K562 (cell line): ENCODE data around the gene SETDB1. TPM values are rescaled to one million over a fixed set of nuclear protein-coding genes. Genes with fewer than 3 reads are reported as not detected.

Experiments used
- CREB1 ChIP-seq, 2 experiments: sonication (generic) in 1 of 2; formaldehyde crosslinking in 1 of 2; IDR thresholded peaks; 2 replicates each; pipeline versions ENCODE4 v1.6.1 to v1.8.0; 2012 to 2022; ENCODE audit warnings: inconsistent platforms in 1 of 2, mild to moderate bottlenecking in 1 of 2, missing genetic modification reagents in 1 of 2, moderate library complexity in 1 of 2
- CREM ChIP-seq: IDR thresholded peaks from 2 replicates; pipeline ENCODE4 v1.6.1; 2014; ENCODE audit warnings: antibody characterized with exemption, low read depth
- FOXO4 ChIP-seq: fragments of 450-650 bp; formaldehyde crosslinking; IDR thresholded peaks from 2 replicates; pipeline ENCODE4 v1.4.0; 2020; ENCODE audit warnings: mild to moderate bottlenecking, moderate library complexity
- HNRNPUL1 ChIP-seq: fragments of 200-400 bp; formaldehyde crosslinking; IDR thresholded peaks from 2 replicates; pipeline ENCODE4 v1.6.1; 2017; ENCODE audit warnings: low read length
- HOMEZ ChIP-seq: fragments of 250-450 bp; sonication (Bioruptor Pico); IDR thresholded peaks from 2 replicates; pipeline ENCODE4 v1.4.0; 2020; ENCODE audit warnings: mild to moderate bottlenecking, moderate library complexity
- MED1 ChIP-seq: sonication (generic); formaldehyde crosslinking; IDR thresholded peaks from 2 replicates; pipeline ENCODE4 v1.8.1; 2023; ENCODE audit warnings: missing genetic modification reagents, borderline replicate concordance
- MEIS2 ChIP-seq: fragments of 450-650 bp; IDR thresholded peaks from 2 replicates; pipeline ENCODE4 v1.6.1; 2014; ENCODE audit warnings: mild to moderate bottlenecking; ENCODE audit not compliant: partially characterized antibody
- MNT ChIP-seq, 2 experiments: fragments of 450-650 bp; conservative IDR thresholded peaks; 2 replicates each; pipeline ENCODE4 v1.6.1; 2017; ENCODE audit warnings: mild to moderate bottlenecking in 2 of 2, moderate library complexity in 2 of 2
- PHB2 ChIP-seq: fragments of 450-650 bp; IDR thresholded peaks from 2 replicates; pipeline ENCODE4 v1.6.1; 2017; ENCODE audit warnings: low read depth
- SAP30 ChIP-seq: fragments of 200-600 bp; sonication (generic); IDR thresholded peaks from 2 replicates; pipeline ENCODE4 v1.6.1; 2012; ENCODE audit warnings: borderline replicate concordance, low read depth, mild to moderate bottlenecking, moderate library complexity, low read length, control low read depth, inconsistent platforms; ENCODE audit not compliant: insufficient read depth, poor library complexity, severe bottlenecking
- SRF ChIP-seq, 2 experiments: fragments of 250-450, 450-650 bp in 1 of 2; sonication (Bioruptor Pico) in 1 of 2; sonication (generic) in 1 of 2; formaldehyde crosslinking; IDR thresholded peaks; 2 replicates each; pipeline versions ENCODE4 v1.5.0 to v1.5.1; 2020 to 2022; ENCODE audit warnings: mild to moderate bottlenecking in 1 of 2, missing genetic modification reagents in 1 of 2
- TAL1 ChIP-seq: fragments of 450-650 bp; IDR thresholded peaks from 2 replicates; pipeline ENCODE4 v1.6.1; 2016; ENCODE audit warnings: mild to moderate bottlenecking
- TCF7L2 ChIP-seq: fragments of 150-350 bp; IDR thresholded peaks from 2 replicates; pipeline ENCODE4 v1.6.1; 2016; ENCODE audit warnings: low read depth, mild to moderate bottlenecking, low read length, moderate library complexity
- ZNF12 ChIP-seq: sonication (generic); formaldehyde crosslinking; IDR thresholded peaks from 2 replicates; pipeline ENCODE4 v1.4.0; 2020; ENCODE audit warnings: mild to moderate bottlenecking, missing genetic modification reagents
- ZNF584 ChIP-seq: fragments of 200-800 bp; sonication (Bioruptor generic); IDR thresholded peaks from 2 replicates; pipeline ENCODE4 v1.6.1; 2016; ENCODE audit warnings: low read depth, mild to moderate bottlenecking, missing genetic modification characterization, missing compliant biosample characterization
- ZNF609 ChIP-seq: sonication (generic); formaldehyde crosslinking; IDR thresholded peaks from 2 replicates; pipeline ENCODE4 v1.8.1; 2023; ENCODE audit warnings: missing genetic modification reagents, mild to moderate bottlenecking, borderline replicate concordance
- polyA plus RNA-seq, 8 experiments: library from polyadenylated mRNA; depleted of rRNA in 4 of 8; stranded (reverse) in 5 of 8; unstranded in 3 of 8; fragments of >200 nt; fragmentation: Nextera tagmentation in 2 of 8; fragmentation: Illumina TruSeq in 1 of 8; extraction: Ambion mirVana in 2 of 8; extraction: Trizol in 1 of 8; gene quantifications; 2 replicates each; pipeline versions ENCODE4 v1.2.1 to v1.2.3, GENCODE V29; 2011 to 2014; ENCODE audit warnings: inconsistent platforms in 1 of 8, missing spikeins in 1 of 8
- total RNA-seq, 7 experiments: library from RNA; depleted of rRNA in 6 of 7; stranded (reverse); fragments of >200 nt in 6 of 7; fragmentation: Illumina TruSeq in 2 of 7; extraction: Trizol in 2 of 7; gene quantifications; 2 replicates each; pipeline versions ENCODE4 v1.2.1 to v1.2.3, GENCODE V29; 2011 to 2021; ENCODE audit warnings: low replicate concordance in 1 of 7

SETDB1 gene
- total and polyA plus RNA-seq, 9 of the 15 experiments (the other 6 are each of a cell fraction or from before 2014, with no cell fraction given), result 21.5 to 64.4 (median 42.0) TPM

GRCh38 chr1:150999051-150999674 is 73.0 kb downstream of the SETDB1 start (continued):
- TF ChIP-seq ZNF609 (CRISPR knock-in tag) (no peak), TCF7L2 (peak; percentile 34; the same call in 1 of the 2 replicates), HOMEZ (no peak), CREB1 (IDR thresholded peaks at IDR 0.05) (no peak), CREB1 (CRISPR knock-in tag; IDR thresholded peaks at IDR 0.05) (peak; percentile 23; the same call in 1 of the 2 replicates), HNRNPUL1 (no peak), PHB2 (no peak), MNT (conservative IDR thresholded peaks at IDR 0.05) (peak; percentile 60 to 78; a peak in 3 of 4 replicates), SRF (CRISPR knock-in tag; IDR thresholded peaks at IDR 0.05) (0 out of 4 replicates have a peak, but pooled peaks of 1 of the 2 experiments have one; percentile 34), MED1 (no peak), SAP30 (no peak), MEIS2 (peak; percentile 1), FOXO4 (CRISPR knock-in tag) (no peak), ZNF12 (CRISPR knock-in tag) (no peak), ZNF584 (CRISPR knock-in tag) (peak; percentile 90), CREM (peak; percentile 73), TAL1 (peak; percentile 29; the same call in 1 of the 2 replicates)
